HepG2 (cell line): ENCODE data around the gene UTS2R. TPM values are rescaled to one million over a fixed set of nuclear protein-coding genes. Genes with fewer than 3 reads are reported as not detected.

Experiments used
- CEBPB ChIP-seq: IDR thresholded peaks from 2 replicates; pipeline ENCODE4 v1.6.1; 2011; ENCODE audit warnings: low read depth, low read length, improper control_type of control experiment, borderline replicate concordance
- GRHL1 ChIP-seq: sonication (generic); formaldehyde crosslinking; conservative IDR thresholded peaks from 2 replicates; pipeline ENCODE4 v1.8.0; 2022; ENCODE audit warnings: missing genetic modification reagents
- HOXA5 ChIP-seq: sonication (generic); formaldehyde crosslinking; IDR thresholded peaks from 2 replicates; pipeline ENCODE4 v1.4.0; 2020; ENCODE audit warnings: missing genetic modification reagents
- KAT8 ChIP-seq: IDR thresholded peaks from 2 replicates; pipeline ENCODE4 v1.6.1; 2016; ENCODE audit warnings: missing genetic modification reagents, missing compliant biosample characterization
- MTF2 ChIP-seq: sonication (generic); formaldehyde crosslinking; IDR thresholded peaks from 2 replicates; pipeline ENCODE4 v1.5.0; 2020; ENCODE audit warnings: missing genetic modification reagents, borderline replicate concordance
- NR2F1 ChIP-seq, 2 experiments: fragments of 450-650 bp in 1 of 2; formaldehyde crosslinking in 1 of 2; IDR thresholded peaks; 2 replicates each; pipeline versions ENCODE4 v1.5.0 to v1.6.1; 2016 to 2020; ENCODE audit warnings: mild to moderate bottlenecking in 1 of 2, missing compliant biosample characterization in 1 of 2, missing genetic modification reagents in 1 of 2, moderate library complexity in 1 of 2
- NR2F2 ChIP-seq: IDR thresholded peaks from 2 replicates; pipeline ENCODE4 v1.6.1; 2012; ENCODE audit warnings: low read depth, inconsistent platforms, borderline replicate concordance
- PBX2 ChIP-seq: IDR thresholded peaks from 2 replicates; pipeline ENCODE4 v1.6.1; 2016; ENCODE audit warnings: control low read depth
- SMAD3 ChIP-seq: sonication (generic); formaldehyde crosslinking; IDR thresholded peaks from 2 replicates; pipeline ENCODE4 v1.4.0; 2020; ENCODE audit warnings: missing genetic modification reagents
- ZFP36L2 ChIP-seq: sonication (generic); formaldehyde crosslinking; IDR thresholded peaks from 2 replicates; pipeline ENCODE4 v1.4.0; 2020; ENCODE audit warnings: missing genetic modification reagents
- ZNF142 ChIP-seq: sonication (generic); formaldehyde crosslinking; IDR thresholded peaks from 2 replicates; pipeline ENCODE4 v1.4.0; 2020; ENCODE audit warnings: missing genetic modification reagents
- ZNF777 ChIP-seq: sonication (generic); formaldehyde crosslinking; IDR thresholded peaks from 2 replicates; pipeline ENCODE4 v1.4.0; 2020; ENCODE audit warnings: missing genetic modification reagents
- ZNF782 ChIP-seq: sonication (generic); formaldehyde crosslinking; IDR thresholded peaks from 2 replicates; pipeline ENCODE4 v1.4.0; 2020; ENCODE audit warnings: missing genetic modification reagents, mild to moderate bottlenecking, borderline replicate concordance
- ZNF792 ChIP-seq: IDR thresholded peaks from 2 replicates; pipeline ENCODE4 v1.6.1; 2016
- ZSCAN29 ChIP-seq: sonication (generic); formaldehyde crosslinking; conservative IDR thresholded peaks from 2 replicates; pipeline ENCODE4 v1.4.0; 2020; ENCODE audit warnings: mild to moderate bottlenecking, missing genetic modification reagents
- ZZZ3 ChIP-seq: sonication (generic); formaldehyde crosslinking; IDR thresholded peaks from 2 replicates; pipeline ENCODE4 v1.4.0; 2020; ENCODE audit warnings: missing genetic modification reagents, mild to moderate bottlenecking, borderline replicate concordance
- polyA plus RNA-seq, 8 experiments: library from polyadenylated mRNA; depleted of rRNA in 3 of 8; stranded (reverse) in 7 of 8; unstranded in 1 of 8; fragments of >200 nt; fragmentation: Illumina TruSeq in 4 of 8; extraction: Trizol in 4 of 8; gene quantifications; 2 replicates each; pipeline versions ENCODE4 v1.2.1 to v1.2.3, GENCODE V29; 2011 to 2016; ENCODE audit warnings: low read depth in 4 of 8, missing spikeins in 1 of 8, mixed read lengths in 1 of 8; ENCODE audit not compliant: insufficient read depth in 1 of 8
- total RNA-seq, 5 experiments: library from RNA; depleted of rRNA; stranded (reverse); fragments of >200 nt; fragmentation: Illumina TruSeq; extraction: Trizol; gene quantifications; 2 replicates each; pipeline ENCODE4 v1.2.3, GENCODE V29; 2016; ENCODE audit warnings: low read depth in 1 of 5
- TF ChIP-seq, protein P1 (sequence below): sonication (generic); formaldehyde crosslinking; IDR thresholded peaks from 2 replicates; pipeline ENCODE4 v1.8.1; 2023; ENCODE audit warnings: mild to moderate bottlenecking, inconsistent platforms, moderate library complexity, missing genetic modification reagents, borderline replicate concordance
- TF ChIP-seq, protein P2 (sequence below): sonication (generic); formaldehyde crosslinking; IDR thresholded peaks from 2 replicates; pipeline ENCODE4 v1.5.0; 2020; ENCODE audit warnings: missing genetic modification reagents

Gene UTS2R
- total and polyA plus RNA-seq, 2 of the 13 experiments (the other 11 are each of a cell fraction or from before 2014, with no cell fraction given) = 0.13 to 0.15 TPM

GRCh38 chr17:82370471-82371332, 863 bp upstream of the UTS2R start (continued):
- TF ChIP-seq ZNF782 (CRISPR knock-in tag) (no peak), HOXA5 (CRISPR knock-in tag) (peak; percentile 82), MTF2 (CRISPR knock-in tag) (no peak), NR2F1 (CRISPR knock-in tag; IDR thresholded peaks at IDR 0.05) (no peak), GRHL1 (CRISPR knock-in tag) (no peak), ZNF142 (peak; percentile 79; the same call in 1 of the 2 replicates), ZFP36L2 (CRISPR knock-in tag) (no peak), ZNF777 (CRISPR knock-in tag) (peak; percentile 92), NR2F2 (no peak), ZZZ3 (CRISPR knock-in tag) (0 out of 2 replicates have a peak, but pooled peaks have one; percentile 44), ZSCAN29 (CRISPR knock-in tag) (peak; percentile 77; the same call in 1 of the 2 replicates), ZNF792 (CRISPR knock-in tag) (peak; percentile 84), SMAD3 (CRISPR knock-in tag) (peak; percentile 88), CEBPB (no peak), KAT8 (peak; percentile 69; the same call in 1 of the 2 replicates), PBX2 (CRISPR knock-in tag) (no peak)
- TF ChIP-seq, protein P1, sequence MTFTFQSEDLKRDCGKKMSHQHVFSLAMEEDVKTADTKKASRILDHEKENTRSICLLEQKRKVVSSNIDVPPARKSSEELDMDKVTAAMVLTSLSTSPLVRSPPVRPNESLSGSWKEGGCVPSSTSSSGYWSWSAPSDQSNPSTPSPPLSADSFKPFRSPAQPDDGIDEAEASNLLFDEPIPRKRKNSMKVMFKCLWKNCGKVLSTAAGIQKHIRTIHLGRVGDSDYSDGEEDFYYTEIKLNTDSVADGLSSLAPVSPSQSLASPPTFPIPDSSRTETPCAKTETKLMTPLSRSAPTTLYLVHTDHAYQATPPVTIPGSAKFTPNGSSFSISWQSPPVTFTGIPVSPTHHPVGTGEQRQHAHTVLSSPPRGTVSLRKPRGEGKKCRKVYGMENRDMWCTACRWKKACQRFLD (CRISPR knock-in tag) = peak; percentile 97
- TF ChIP-seq, protein P2, sequence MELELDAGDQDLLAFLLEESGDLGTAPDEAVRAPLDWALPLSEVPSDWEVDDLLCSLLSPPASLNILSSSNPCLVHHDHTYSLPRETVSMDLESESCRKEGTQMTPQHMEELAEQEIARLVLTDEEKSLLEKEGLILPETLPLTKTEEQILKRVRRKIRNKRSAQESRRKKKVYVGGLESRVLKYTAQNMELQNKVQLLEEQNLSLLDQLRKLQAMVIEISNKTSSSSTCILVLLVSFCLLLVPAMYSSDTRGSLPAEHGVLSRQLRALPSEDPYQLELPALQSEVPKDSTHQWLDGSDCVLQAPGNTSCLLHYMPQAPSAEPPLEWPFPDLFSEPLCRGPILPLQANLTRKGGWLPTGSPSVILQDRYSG (CRISPR knock-in tag) = 0 out of 2 replicates have a peak, but pooled peaks have one; percentile 86
